HEK293 (cell line): Measurements from ENCODE around the gene PRUNE2.

Experiments used
- CTCF ChIA-PET: fragments of 350-600 bp; formaldehyde crosslinking; extraction: SDS; loops from one replicate; lab custom pipeline; 2021; ENCODE audit warnings: antibody characterized with exemption; lab: Yijun Ruan, JAX
- POLR2A ChIA-PET: fragments of 300-600 bp; formaldehyde crosslinking; extraction: SDS; loops from one replicate; lab custom pipeline; 2020; ENCODE audit warnings: antibody characterized with exemption, inconsistent platforms; lab: Yijun Ruan, JAX
- H3K27ac ChIP-seq: fragments of 200-500 bp; sonication (Bioruptor generic); 2 replicates; pipeline ENCODE4 v1.5.1; 2014; ENCODE audit warnings: low read depth, low read length, control low read depth, inconsistent platforms; ENCODE audit errors: extremely low read depth
- H3K36me3 ChIP-seq, 2 experiments: fragments of 200-500 bp in 1 of 2; sonication (Bioruptor generic) in 1 of 2; 1 replicate in 1 of 2; 2 replicates in 1 of 2; pipeline ENCODE4 v1.5.1; 2014 to 2017; ENCODE audit warnings: inconsistent platforms in 2 of 2, low read length in 2 of 2; ENCODE audit not compliant: control insufficient read depth in 2 of 2, insufficient read depth in 1 of 2
- H3K4me1 ChIP-seq: fragments of 200-500 bp; sonication (Bioruptor generic); 2 replicates; pipeline ENCODE4 v1.5.1; 2014; ENCODE audit warnings: mild to moderate bottlenecking, low read length, inconsistent platforms; ENCODE audit not compliant: control insufficient read depth, insufficient read depth
- H3K4me3 ChIP-seq: 2 replicates; pipeline ENCODE4 v1.5.1; 2011; ENCODE audit warnings: low read depth, mild to moderate bottlenecking, control low read depth, low read length, moderate library complexity
- H3K9me3 ChIP-seq: fragments of 200-500 bp; sonication (Bioruptor generic); 2 replicates; pipeline ENCODE4 v1.5.1; 2014; ENCODE audit warnings: low read depth, low read length, inconsistent platforms; ENCODE audit not compliant: control insufficient read depth, insufficient read depth
- EGR2 ChIP-seq: fragments of 450-650 bp; formaldehyde crosslinking; IDR thresholded peaks from 2 replicates; pipeline ENCODE4 v1.5.1; 2016; ENCODE audit warnings: low read depth, missing biosample characterization, missing genetic modification characterization
- PRDM1 ChIP-seq: fragments of 450-650 bp; formaldehyde crosslinking; IDR thresholded peaks from 2 replicates; pipeline ENCODE4; 2016; ENCODE audit warnings: missing biosample characterization, missing genetic modification characterization
- ZEB2 ChIP-seq: fragments of 450-650 bp; formaldehyde crosslinking; IDR thresholded peaks from 2 replicates; pipeline ENCODE4 v1.5.1; 2016; ENCODE audit warnings: missing biosample characterization, missing genetic modification characterization
- ZFHX2 ChIP-seq: fragments of 450-650 bp; formaldehyde crosslinking; conservative IDR thresholded peaks from 2 replicates; pipeline ENCODE4 v1.5.1; 2016; ENCODE audit warnings: missing biosample characterization, missing genetic modification characterization
- ZNF169 ChIP-seq: fragments of 450-650 bp; formaldehyde crosslinking; IDR thresholded peaks from 2 replicates; pipeline ENCODE4 v1.5.1; 2016; ENCODE audit warnings: missing biosample characterization, missing genetic modification characterization
- ZNF221 ChIP-seq: fragments of 450-650 bp; formaldehyde crosslinking; IDR thresholded peaks from 2 replicates; pipeline ENCODE4 v1.5.1; 2017; ENCODE audit warnings: missing biosample characterization, missing genetic modification characterization, borderline replicate concordance
- ZNF433 ChIP-seq: fragments of 450-650 bp; formaldehyde crosslinking; IDR thresholded peaks from 2 replicates; pipeline ENCODE4 v1.5.1; 2016; ENCODE audit warnings: missing biosample characterization, missing genetic modification characterization, low read depth
- ZNF785 ChIP-seq: fragments of 450-650 bp; formaldehyde crosslinking; IDR thresholded peaks from 2 replicates; pipeline ENCODE4 v1.5.1; 2016; ENCODE audit warnings: missing biosample characterization, missing genetic modification characterization
- TF ChIP-seq, protein P1 (sequence below): fragments of 450-650 bp; formaldehyde crosslinking; IDR thresholded peaks from 2 replicates; pipeline ENCODE4 v1.5.1; 2017; ENCODE audit warnings: missing biosample characterization, missing genetic modification characterization
- TF ChIP-seq, protein P2 (sequence below): fragments of 450-650 bp; formaldehyde crosslinking; optimal IDR thresholded peaks from 2 replicates; pipeline ENCODE3; 2016; ENCODE audit warnings: missing biosample characterization, mild to moderate bottlenecking, missing genetic modification characterization
- TF ChIP-seq, protein P3 (sequence below): fragments of 450-650 bp; formaldehyde crosslinking; IDR thresholded peaks from 2 replicates; pipeline ENCODE4 v1.5.1; 2016; ENCODE audit warnings: missing biosample characterization, missing genetic modification characterization
- TF ChIP-seq, protein P4 (sequence below): fragments of 450-650 bp; IDR thresholded peaks from 2 replicates; pipeline ENCODE4 v1.5.1; 2018; ENCODE audit warnings: missing biosample characterization, mild to moderate bottlenecking, missing genetic modification characterization
- TF ChIP-seq, protein P5 (sequence below): sonication (generic); formaldehyde crosslinking; IDR thresholded peaks from 2 replicates; pipeline ENCODE4 v1.8.1; 2022; ENCODE audit warnings: mild to moderate bottlenecking, moderate library complexity, missing genetic modification reagents
- TF ChIP-seq, protein P6 (sequence below): fragments of 450-650 bp; formaldehyde crosslinking; IDR thresholded peaks from 2 replicates; pipeline ENCODE4 v1.5.1; 2016; ENCODE audit warnings: missing biosample characterization, missing genetic modification characterization

The PRUNE2 gene

DNA sequence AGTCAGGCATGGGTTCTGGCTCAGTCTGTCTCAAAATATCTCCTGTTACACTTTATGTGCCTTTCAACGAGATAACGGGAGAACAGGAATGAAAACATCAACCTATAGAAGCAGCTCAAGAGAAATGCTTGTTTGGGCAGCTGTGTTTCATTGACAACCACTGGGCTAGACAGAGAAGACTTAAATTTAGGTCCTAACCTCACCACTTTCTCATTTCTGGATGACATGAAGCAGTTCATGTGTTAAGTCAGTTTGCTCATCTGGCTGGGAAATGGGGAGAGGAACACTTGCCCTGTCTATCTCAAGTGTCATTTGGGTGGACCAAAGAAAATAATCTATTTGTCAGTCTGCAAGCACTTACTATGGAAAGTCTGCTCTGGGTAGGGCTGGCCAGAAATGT lies 208.4 kb downstream of the PRUNE2 start (continued):
- TF ChIP-seq, protein P1, sequence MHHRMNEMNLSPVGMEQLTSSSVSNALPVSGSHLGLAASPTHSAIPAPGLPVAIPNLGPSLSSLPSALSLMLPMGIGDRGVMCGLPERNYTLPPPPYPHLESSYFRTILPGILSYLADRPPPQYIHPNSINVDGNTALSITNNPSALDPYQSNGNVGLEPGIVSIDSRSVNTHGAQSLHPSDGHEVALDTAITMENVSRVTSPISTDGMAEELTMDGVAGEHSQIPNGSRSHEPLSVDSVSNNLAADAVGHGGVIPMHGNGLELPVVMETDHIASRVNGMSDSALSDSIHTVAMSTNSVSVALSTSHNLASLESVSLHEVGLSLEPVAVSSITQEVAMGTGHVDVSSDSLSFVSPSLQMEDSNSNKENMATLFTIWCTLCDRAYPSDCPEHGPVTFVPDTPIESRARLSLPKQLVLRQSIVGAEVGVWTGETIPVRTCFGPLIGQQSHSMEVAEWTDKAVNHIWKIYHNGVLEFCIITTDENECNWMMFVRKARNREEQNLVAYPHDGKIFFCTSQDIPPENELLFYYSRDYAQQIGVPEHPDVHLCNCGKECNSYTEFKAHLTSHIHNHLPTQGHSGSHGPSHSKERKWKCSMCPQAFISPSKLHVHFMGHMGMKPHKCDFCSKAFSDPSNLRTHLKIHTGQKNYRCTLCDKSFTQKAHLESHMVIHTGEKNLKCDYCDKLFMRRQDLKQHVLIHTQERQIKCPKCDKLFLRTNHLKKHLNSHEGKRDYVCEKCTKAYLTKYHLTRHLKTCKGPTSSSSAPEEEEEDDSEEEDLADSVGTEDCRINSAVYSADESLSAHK, result no peak
- TF ChIP-seq ZEB2 (no peak), PRDM1 (tag by site-specific recombination) (no peak), ZNF785 (tag by site-specific recombination) (no peak), ZNF433 (tag by site-specific recombination) (no peak)
- TF ChIP-seq, protein P2, sequence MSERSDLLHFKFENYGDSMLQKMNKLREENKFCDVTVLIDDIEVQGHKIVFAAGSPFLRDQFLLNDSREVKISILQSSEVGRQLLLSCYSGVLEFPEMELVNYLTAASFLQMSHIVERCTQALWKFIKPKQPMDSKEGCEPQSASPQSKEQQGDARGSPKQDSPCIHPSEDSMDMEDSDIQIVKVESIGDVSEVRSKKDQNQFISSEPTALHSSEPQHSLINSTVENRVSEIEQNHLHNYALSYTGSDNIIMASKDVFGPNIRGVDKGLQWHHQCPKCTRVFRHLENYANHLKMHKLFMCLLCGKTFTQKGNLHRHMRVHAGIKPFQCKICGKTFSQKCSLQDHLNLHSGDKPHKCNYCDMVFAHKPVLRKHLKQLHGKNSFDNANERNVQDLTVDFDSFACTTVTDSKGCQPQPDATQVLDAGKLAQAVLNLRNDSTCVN (tag by site-specific recombination), result no peak
- TF ChIP-seq, protein P3, sequence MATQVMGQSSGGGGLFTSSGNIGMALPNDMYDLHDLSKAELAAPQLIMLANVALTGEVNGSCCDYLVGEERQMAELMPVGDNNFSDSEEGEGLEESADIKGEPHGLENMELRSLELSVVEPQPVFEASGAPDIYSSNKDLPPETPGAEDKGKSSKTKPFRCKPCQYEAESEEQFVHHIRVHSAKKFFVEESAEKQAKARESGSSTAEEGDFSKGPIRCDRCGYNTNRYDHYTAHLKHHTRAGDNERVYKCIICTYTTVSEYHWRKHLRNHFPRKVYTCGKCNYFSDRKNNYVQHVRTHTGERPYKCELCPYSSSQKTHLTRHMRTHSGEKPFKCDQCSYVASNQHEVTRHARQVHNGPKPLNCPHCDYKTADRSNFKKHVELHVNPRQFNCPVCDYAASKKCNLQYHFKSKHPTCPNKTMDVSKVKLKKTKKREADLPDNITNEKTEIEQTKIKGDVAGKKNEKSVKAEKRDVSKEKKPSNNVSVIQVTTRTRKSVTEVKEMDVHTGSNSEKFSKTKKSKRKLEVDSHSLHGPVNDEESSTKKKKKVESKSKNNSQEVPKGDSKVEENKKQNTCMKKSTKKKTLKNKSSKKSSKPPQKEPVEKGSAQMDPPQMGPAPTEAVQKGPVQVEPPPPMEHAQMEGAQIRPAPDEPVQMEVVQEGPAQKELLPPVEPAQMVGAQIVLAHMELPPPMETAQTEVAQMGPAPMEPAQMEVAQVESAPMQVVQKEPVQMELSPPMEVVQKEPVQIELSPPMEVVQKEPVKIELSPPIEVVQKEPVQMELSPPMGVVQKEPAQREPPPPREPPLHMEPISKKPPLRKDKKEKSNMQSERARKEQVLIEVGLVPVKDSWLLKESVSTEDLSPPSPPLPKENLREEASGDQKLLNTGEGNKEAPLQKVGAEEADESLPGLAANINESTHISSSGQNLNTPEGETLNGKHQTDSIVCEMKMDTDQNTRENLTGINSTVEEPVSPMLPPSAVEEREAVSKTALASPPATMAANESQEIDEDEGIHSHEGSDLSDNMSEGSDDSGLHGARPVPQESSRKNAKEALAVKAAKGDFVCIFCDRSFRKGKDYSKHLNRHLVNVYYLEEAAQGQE (tag by site-specific recombination), result no peak

DNA sequence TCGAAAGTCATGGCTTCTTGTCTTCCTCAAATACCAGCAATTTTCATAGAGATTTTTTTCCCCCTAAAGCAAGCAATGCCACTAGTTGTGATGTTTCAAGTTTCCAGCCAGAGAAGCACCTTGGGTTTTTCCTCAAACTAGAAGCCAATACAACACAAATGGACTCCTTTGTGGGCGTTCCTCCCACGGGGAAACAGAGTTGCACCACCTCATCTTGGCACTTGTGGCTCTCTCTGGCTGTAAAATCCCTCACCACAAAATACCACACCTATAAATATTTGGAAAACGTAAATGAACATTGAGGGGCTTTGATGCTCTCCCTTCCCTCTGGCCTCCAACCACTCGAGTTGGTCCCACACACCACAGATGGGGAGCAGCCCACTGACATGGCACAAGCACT lies 208.8 kb downstream of the PRUNE2 start:
- H3K9me3 ChIP-seq, result no peaks in the 10 kb centered on the region
- H3K36me3 ChIP-seq, result no peaks in the 10 kb centered on the region
- peaks cover 3% of the 10 kb centered on the region for H3K4me1 ChIP-seq
- TF ChIP-seq, protein P3 (tag by site-specific recombination), result no peak
- TF ChIP-seq ZFHX2 (tag by site-specific recombination) (peak; percentile 85), EGR2 (tag by site-specific recombination) (peak; percentile 73)
- TF ChIP-seq, all 188 proteins: peak for 2
- CTCF ChIA-PET, result no interaction called here
- POLR2A ChIA-PET, result no interaction called here
- H3K4me3 ChIP-seq, result no peak overlapping the region
- no peak overlapping the region for H3K27ac ChIP-seq

DNA sequence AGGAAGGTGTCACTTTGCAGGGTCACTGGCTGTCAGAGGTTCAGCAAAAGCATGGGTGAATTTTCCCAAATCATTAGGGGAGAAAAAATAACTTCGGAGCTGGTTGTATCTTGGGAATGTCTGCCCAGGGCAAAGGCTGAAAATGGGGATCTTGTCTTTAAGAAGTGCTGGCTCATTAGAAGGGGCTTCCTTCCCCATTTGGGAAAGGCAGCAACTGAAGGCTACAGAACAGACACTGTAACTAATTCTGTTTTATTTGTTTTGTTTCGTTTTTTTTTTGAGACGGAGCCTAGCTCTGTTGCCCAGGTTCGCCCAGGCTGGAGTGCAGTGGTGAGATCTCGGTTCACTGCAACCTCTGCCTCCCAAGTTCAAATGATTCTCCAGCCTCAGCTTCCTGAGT lies 212.0 kb downstream of the PRUNE2 start:
- no peak overlapping the region for H3K27ac ChIP-seq
- H3K4me3 ChIP-seq, result no peak overlapping the region
- ChIA-PET POLR2A (interaction anchor here (0.7 kb wide), 2 partner anchors 72 to 480 kb away, joined by 3 to 4 read pairs; no protein-coding TSS in a partner anchor), CTCF (interaction anchor here (0.7 to 1.4 kb wide), 2 partner anchors 235 to 244 kb away, joined by 3 read pairs; partner anchors contain the start of gene GCNT1)
- peaks cover 3% of the 10 kb centered on the region for H3K4me1 ChIP-seq
- no peaks in the 10 kb centered on the region for H3K9me3 ChIP-seq
- no peaks in the 10 kb centered on the region for H3K36me3 ChIP-seq
- TF ChIP-seq, protein P4, sequence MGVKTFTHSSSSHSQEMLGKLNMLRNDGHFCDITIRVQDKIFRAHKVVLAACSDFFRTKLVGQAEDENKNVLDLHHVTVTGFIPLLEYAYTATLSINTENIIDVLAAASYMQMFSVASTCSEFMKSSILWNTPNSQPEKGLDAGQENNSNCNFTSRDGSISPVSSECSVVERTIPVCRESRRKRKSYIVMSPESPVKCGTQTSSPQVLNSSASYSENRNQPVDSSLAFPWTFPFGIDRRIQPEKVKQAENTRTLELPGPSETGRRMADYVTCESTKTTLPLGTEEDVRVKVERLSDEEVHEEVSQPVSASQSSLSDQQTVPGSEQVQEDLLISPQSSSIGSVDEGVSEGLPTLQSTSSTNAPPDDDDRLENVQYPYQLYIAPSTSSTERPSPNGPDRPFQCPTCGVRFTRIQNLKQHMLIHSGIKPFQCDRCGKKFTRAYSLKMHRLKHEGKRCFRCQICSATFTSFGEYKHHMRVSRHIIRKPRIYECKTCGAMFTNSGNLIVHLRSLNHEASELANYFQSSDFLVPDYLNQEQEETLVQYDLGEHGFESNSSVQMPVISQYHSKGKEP, result no peak
- no peak for TF ChIP-seq ZNF169
- TF ChIP-seq, protein P5, sequence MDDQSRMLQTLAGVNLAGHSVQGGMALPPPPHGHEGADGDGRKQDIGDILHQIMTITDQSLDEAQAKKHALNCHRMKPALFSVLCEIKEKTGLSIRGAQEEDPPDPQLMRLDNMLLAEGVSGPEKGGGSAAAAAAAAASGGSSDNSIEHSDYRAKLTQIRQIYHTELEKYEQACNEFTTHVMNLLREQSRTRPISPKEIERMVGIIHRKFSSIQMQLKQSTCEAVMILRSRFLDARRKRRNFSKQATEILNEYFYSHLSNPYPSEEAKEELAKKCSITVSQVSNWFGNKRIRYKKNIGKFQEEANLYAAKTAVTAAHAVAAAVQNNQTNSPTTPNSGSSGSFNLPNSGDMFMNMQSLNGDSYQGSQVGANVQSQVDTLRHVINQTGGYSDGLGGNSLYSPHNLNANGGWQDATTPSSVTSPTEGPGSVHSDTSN, result no peak
- TF ChIP-seq, protein P6, sequence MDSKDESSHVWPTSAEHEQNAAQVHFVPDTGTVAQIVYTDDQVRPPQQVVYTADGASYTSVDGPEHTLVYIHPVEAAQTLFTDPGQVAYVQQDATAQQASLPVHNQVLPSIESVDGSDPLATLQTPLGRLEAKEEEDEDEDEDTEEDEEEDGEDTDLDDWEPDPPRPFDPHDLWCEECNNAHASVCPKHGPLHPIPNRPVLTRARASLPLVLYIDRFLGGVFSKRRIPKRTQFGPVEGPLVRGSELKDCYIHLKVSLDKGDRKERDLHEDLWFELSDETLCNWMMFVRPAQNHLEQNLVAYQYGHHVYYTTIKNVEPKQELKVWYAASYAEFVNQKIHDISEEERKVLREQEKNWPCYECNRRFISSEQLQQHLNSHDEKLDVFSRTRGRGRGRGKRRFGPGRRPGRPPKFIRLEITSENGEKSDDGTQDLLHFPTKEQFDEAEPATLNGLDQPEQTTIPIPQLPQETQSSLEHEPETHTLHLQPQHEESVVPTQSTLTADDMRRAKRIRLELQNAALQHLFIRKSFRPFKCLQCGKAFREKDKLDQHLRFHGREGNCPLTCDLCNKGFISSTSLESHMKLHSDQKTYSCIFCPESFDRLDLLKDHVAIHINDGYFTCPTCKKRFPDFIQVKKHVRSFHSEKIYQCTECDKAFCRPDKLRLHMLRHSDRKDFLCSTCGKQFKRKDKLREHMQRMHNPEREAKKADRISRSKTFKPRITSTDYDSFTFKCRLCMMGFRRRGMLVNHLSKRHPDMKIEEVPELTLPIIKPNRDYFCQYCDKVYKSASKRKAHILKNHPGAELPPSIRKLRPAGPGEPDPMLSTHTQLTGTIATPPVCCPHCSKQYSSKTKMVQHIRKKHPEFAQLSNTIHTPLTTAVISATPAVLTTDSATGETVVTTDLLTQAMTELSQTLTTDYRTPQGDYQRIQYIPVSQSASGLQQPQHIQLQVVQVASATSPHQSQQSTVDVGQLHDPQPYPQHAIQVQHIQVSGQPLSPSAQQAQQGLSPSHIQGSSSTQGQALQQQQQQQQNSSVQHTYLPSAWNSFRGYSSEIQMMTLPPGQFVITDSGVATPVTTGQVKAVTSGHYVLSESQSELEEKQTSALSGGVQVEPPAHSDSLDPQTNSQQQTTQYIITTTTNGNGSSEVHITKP (tag by site-specific recombination), result no peak
- TF ChIP-seq ZNF221 (tag by site-specific recombination), result no peak
